GM23248 (cell line): ENCODE measurements around the gene NAV2.

ENCODE experiments used
- EZH2 ChIP-seq: fragments of 200-600 bp; sonication (generic); IDR thresholded peaks from 2 replicates; pipeline ENCODE4 v1.6.1; 2018; ENCODE audit warnings: antibody characterized with exemption, mild to moderate bottlenecking; ENCODE audit not compliant: insufficient read depth, poor library complexity, severe bottlenecking
- EZH2phosphoT487 ChIP-seq: fragments of 200-600 bp; sonication (generic); IDR thresholded peaks from 2 replicates; pipeline ENCODE4 v1.6.1; 2018; ENCODE audit warnings: antibody characterized with exemption, moderate library complexity, mild to moderate bottlenecking, low read depth; ENCODE audit not compliant: insufficient read depth

DNA sequence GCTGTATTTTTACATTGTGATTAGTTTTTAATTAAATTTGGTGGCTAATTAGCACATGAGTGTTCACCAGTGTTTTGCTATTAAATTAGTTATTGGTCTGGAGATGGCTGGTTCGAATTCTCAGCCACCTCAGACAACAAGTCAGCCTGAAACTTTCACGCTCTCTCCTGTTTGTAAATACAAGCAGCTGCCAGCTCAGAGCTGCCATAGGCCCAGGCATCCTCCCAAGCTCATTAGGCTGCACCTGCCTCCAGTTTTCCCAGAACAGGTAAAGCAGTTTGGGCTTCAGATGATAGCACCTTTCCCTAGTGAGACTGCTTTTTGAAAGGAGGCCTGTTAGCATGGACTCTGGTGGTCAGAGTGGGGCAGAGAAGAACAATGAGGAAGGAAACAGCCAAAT is 156.8 kb downstream of the NAV2 start:
- TF ChIP-seq EZH2 (no peak), EZH2phosphoT487 (no peak)
